GM23338 (cell line): ENCODE measurements around the gene SH3BP5.

Experiments
- CREB1 ChIP-seq: fragments of 250-450 bp; sonication (Bioruptor Pico); IDR thresholded peaks from 2 replicates; pipeline ENCODE4 v1.5.0; 2020; ENCODE audit warnings: low read depth, mild to moderate bottlenecking, moderate library complexity
- CTCF ChIP-seq, 2 experiments: fragments of 200-600 bp in 1 of 2; sonication (generic) in 1 of 2; conservative IDR thresholded peaks; 2 replicates each; pipeline versions ENCODE4 v1.5.1 to v1.6.1; 2016 to 2017; ENCODE audit warnings: antibody characterized with exemption in 2 of 2, low read depth in 2 of 2, mild to moderate bottlenecking in 2 of 2, moderate library complexity in 1 of 2
- ETS1 ChIP-seq: IDR thresholded peaks from 2 replicates; pipeline ENCODE4 v1.6.1; 2016; ENCODE audit warnings: antibody characterized with exemption
- EZH2 ChIP-seq: fragments of 200-600 bp; sonication (generic); IDR thresholded peaks from one replicate; pipeline ENCODE4 v1.8.0; 2017; ENCODE audit warnings: antibody characterized with exemption, mild to moderate bottlenecking, low read depth; ENCODE audit not compliant: unreplicated experiment
- EZH2phosphoT487 ChIP-seq: fragments of 200-600 bp; sonication (generic); IDR thresholded peaks from one replicate; pipeline ENCODE4 v1.8.1; 2018; ENCODE audit warnings: antibody characterized with exemption; ENCODE audit not compliant: unreplicated experiment
- JUNB ChIP-seq: IDR thresholded peaks from one replicate; pipeline ENCODE4 v1.6.1; 2016; ENCODE audit warnings: antibody characterized with exemption; ENCODE audit not compliant: unreplicated experiment
- NANOG ChIP-seq: IDR thresholded peaks from 2 replicates; pipeline ENCODE4 v1.6.1; 2016; ENCODE audit warnings: antibody characterized with exemption, borderline replicate concordance
- POLR2AphosphoS5 ChIP-seq: IDR thresholded peaks from 2 replicates; pipeline ENCODE4 v1.6.1; 2016; ENCODE audit warnings: antibody characterized with exemption, low read depth
- REST ChIP-seq: IDR thresholded peaks from one replicate; pipeline ENCODE4 v1.6.1; 2018; ENCODE audit warnings: antibody characterized with exemption; ENCODE audit not compliant: unreplicated experiment
- STAT1 ChIP-seq: IDR thresholded peaks from one replicate; pipeline ENCODE4 v1.6.1; 2016; ENCODE audit warnings: antibody characterized with exemption; ENCODE audit not compliant: unreplicated experiment
- ZNF114 ChIP-seq: fragments of 250-450 bp; sonication (Bioruptor Pico); IDR thresholded peaks from 2 replicates; pipeline ENCODE4 v1.5.0; 2020; ENCODE audit warnings: mild to moderate bottlenecking, moderate library complexity
- ZNF331 ChIP-seq: fragments of 250-450 bp; sonication (Bioruptor Pico); IDR thresholded peaks from 2 replicates; pipeline ENCODE4 v1.5.0; 2020; ENCODE audit warnings: low read depth, mild to moderate bottlenecking, moderate library complexity

- TF ChIP-seq CTCF (conservative IDR thresholded peaks at IDR 0.05; ENCODE audit: low read depth in 2 of 2) (no peak), CREB1 (CRISPR knock-in tag) (no peak), POLR2AphosphoS5 (no peak), REST (no peak), ZNF114 (no peak), EZH2 (no peak), EZH2phosphoT487 (no peak), NANOG (no peak), ETS1 (no peak), JUNB (no peak), ZNF331 (CRISPR knock-in tag) (no peak), STAT1 (no peak)
These were observed 111.7 kb downstream of the SH3BP5 start for GRCh38 chr3:15220661-15221060.
